ENCODE data around the gene KIAA0040.

GRCh38 chr1:175183586-175183985, 9.0 kb downstream of the KIAA0040 start:
- TF ChIP-seq GATA3 (IDR thresholded peaks at IDR 0.05; ENCODE audit: low read depth, low read length) (no peak), GATA2 (IDR thresholded peaks at IDR 0.05; ENCODE audit: low read depth, low read length) (no peak)

Measured in SH-SY5Y (cell line).